Fibroblast of skin of abdomen (primary cell): Measurements from ENCODE around the gene TET2.
"Not testable (repeated sequence)": the region's sequence is repeated elsewhere in the genome, so short reads cannot be mapped to it uniquely, and the experiment has no call there.

Experiments
- DNase-seq: peaks from one replicate; pipeline ENCODE4 v3.0.0-alpha.2; 2013

TET2 gene

DNA sequence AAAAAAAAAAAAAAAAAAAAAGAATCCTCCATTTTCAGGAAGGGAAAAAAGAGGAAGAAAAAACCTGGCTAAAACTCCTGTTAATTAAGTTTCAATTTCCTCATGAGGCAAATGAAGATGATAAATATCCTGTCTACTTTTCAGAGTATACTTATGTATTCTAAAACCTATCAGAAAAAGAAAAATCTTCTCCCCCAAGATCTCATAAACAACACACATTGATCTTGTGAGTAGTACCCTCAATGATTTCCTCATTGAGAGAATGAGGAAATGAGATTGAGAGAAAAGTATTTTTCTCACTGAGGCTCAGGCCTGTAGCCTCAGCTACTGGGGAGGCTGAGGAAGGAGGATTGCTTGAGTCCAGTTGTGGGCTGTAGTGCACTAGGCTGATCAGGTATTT lies 146.7 kb downstream of the TET2 start:
- no peak for DNase-seq

DNA sequence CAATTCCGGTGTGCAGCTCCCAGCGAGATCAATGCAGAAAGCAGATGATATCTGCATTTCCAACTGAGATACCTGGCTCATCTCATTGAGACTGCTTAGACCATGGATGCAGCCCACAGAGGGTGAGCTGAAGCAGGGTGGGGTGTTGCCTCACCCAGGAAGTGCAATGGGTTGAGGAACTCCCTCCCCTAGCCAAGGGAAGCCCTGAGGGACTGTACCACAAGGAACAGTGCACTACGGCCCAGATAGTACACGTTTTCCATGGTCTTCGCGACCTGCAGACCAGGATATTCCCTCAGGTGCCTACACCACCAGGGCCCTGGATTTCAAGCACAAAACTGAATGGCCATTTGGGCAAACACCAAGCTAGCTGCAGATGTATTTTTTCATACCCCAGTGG lies 150.0 kb downstream of the TET2 start:
- DNase-seq: no peak

DNA sequence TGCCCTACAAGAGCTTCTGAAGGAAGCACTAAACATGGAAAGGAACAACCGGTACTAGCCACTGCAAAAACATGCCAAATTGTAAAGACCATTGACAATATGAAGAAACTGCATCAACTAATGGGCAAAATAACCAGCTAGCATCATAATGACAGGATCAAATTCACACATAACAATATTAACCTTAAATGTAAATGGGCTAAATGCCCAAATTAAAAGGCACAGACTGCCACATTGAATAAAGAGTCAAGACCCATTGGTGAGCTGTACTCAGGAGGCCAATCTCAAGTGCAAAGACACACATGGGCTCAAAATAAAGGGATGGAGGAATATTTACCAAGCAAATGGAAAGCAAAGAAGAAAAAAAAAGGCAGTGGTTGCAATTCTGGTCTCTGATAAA lies 152.4 kb downstream of the TET2 start:
- not testable (repeated sequence) for DNase-seq

DNA sequence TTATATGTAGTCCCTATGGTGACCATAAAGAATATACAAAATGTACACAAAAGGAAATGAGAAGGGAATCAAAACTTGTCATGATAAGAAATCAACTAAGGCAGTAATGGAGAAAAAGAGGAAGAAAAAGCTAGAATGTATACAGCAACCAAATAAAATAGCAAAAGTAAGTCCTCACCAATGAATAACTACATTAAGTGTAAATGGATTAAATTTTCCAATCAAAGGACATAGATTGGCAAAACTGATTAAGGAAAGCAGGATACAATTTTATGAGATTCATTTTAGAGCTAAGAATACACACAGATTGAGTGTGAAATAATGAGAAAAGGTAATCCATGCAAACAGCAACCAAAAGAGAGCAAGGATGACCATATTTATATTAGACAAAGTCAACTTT lies 157.4 kb downstream of the TET2 start:
- no peak for DNase-seq

DNA sequence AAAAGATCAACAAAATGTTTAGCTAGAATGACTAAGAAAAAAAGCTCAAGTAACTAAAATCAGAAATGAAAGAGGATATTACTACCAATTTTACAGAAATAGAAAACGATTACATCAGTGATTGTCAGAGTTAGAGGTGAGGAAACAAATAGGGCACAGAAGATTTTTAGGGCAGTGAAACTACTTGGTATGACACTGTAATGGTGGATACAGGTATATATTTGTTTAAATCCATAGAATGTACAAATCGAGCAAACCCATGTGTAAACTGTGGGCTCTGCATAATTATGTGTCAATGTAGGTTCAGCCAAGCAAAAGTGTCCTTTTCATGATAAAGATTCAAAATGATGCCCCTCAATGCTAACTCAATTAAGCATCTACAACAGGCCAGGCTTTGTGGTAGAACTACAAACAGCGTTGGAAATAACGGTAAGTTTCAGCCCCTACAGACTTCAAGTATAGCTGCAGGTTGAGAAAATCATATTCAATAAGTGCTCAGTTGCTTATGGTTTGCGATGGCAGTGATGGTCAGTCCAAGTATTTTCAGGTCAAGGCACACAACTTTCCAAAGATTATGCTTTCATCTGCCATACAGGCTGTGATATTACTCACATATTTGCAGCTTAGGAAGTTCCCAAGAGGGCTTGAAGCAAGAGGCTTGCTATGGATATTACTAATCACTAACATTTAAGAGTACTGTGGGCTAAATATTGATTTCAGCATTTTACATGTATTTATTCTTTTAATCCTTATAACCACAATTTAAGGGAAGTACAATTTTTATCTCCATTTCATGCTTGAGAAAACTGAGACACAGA lies 158.6 kb downstream of the TET2 start:
- DNase-seq: no peak

DNA sequence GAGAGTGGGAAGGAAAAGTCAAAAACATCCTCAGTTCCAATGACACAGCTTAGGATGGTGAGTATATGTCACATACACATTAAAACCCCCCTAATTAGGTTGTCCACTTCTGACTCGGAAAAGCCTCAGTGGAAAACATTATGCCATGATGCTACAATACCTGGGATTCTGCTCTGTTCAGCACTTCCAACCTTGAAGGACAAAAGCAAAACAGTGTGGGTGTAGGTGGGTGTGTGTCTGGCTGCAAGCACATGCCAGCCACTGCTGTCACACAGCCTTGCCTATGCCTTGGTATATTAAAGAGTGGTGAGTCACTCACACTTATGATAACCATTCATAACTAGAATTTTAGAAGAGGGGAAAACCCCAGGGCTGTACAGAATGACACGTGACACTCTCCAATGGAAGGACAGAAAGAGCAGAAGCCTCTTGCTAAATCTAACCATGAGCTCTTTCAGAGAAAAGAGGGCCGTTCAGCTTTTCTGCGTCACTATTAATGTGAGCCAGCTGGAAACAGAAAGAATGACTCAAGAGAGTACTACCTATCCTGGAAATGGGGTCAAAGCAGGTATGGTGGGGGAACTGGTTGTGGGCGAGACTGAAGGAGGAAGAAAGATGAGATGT lies 159.6 kb downstream of the TET2 start:
- no peak for DNase-seq

DNA sequence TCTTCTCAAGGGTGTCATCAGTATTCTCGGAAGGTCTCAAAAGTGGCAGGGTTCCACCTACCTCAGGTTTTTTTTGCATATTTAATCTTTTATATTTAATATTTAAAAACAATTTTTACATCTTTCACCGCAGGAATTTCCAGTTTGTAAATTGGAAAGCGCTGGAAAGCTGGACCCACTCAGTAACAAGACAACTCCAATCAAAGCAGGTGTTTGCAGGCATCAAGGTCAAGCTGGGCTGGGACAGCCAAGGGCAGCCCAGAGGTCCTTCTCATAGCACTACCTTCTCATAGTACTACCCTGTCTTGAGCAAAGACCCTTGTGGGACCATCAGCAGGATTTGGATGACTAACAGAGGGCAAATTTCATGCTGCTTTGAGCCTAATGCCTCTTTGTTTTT lies 160.1 kb downstream of the TET2 start:
- DNase-seq: no peak

DNA sequence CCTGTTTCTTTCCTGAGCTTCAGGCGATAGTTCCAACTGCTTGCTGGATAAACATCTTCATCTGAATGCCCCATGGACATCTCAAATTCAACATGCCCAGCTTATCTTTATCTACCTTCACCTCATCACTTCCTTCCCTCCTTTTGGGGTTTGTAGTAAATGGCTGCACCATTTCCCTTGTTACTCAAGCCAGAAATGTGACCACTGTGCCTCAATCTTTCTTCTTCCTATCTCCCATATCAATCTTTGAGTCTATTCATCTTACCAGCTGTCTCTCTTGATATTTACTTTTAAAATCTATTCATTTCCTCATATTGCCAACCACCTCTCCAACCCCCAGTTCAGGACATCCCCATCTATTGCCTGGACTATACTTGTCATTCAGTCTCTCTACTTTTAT lies 171.8 kb downstream of the TET2 start:
- DNase-seq: no peak

DNA sequence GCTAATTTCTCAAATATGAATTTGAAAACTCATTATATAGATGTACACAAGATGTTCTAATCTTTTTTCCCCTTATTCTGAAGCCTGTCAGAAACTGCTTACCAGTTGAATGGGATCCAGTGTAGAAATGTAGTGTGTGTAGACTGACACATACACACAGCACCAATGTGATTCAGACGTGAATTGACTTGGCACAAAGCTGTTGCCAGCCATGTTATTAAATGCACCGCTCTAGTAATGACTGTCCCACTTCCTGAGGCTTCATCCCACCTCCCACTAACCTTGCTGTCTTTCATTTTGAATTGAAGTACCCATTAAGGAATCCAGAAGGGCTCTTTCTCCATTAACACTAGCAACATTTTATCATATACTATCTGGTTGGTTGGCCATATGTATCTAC lies 180.5 kb downstream of the TET2 start:
- no peak for DNase-seq

DNA sequence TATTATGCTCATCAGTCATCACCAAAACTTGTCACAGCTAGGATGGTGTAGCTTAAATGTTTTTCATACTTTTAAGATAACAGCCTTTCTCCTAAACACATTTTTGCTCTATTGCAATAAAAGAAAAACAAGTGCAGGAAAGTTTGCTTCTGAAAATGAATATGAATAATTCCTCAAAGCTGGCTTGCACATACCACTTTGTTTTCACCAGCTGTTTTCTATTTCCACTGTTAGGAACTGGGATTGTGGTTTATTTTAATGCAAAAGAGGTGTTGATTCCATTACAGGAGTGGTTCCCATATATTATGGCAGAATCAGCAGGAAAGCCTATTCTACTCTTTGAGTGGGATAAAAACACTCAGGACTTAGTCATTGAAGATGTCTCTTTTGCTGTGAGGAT lies 181.3 kb downstream of the TET2 start:
- peak; percentile 25 for DNase-seq

DNA sequence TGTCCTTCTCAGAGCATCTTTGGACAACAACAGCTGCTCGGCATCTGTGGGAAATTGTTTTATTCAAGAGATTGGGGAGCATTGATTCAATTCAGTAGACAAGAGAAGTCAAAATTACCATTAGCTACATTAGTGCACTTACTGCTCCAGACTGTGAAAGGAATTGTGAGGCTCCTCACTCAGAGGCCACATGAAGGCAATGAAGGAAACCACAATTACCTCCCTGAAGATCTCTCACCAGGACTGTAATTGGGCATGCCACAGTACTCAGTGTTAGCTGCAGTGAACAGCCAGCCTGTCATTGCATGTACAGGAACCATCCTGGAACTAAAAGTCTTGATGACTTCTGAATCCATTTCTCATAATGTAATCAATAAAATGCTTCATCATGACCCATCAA lies 182.4 kb downstream of the TET2 start:
- DNase-seq: no peak
